ENCODE measurements around the gene ENOX1.
"Not testable (repeated sequence)": the region's sequence is repeated elsewhere in the genome, so short reads cannot be mapped to it uniquely, and the experiment has no call there.

- TF ChIP-seq POLR2AphosphoS5, EP300, CTCF (IDR thresholded peaks at IDR 0.05): not testable (repeated sequence)
Observed at GRCh38 chr13:43416842-43417241, 369.9 kb downstream of the ENOX1 start.
